Subcutaneous adipose tissue (tissue), 4 donors: ENCODE measurements around the gene STAG1. TPM values are rescaled to one million over a fixed set of nuclear protein-coding genes. Genes with fewer than 3 reads are reported as not detected.

Source experiments
- total RNA-seq, 4 donors: library from RNA; depleted of rRNA; stranded (reverse); fragments of >200 nt; gene quantifications; one replicate each; pipeline ENCODE4 v1.1.0, GENCODE V29; 2016
- TF ChIP-seq, protein P1 (sequence below): fragments of 450-650 bp; IDR thresholded peaks from one replicate; pipeline ENCODE4 v1.5.1; 2016; ENCODE audit warnings: low read depth, mild to moderate bottlenecking, control low read depth, antibody characterized with exemption, moderate library complexity

STAG1 gene
- 10 to 100 TPM; 40.9 to 69.0 (median 54.0) TPM for total RNA-seq

DNA sequence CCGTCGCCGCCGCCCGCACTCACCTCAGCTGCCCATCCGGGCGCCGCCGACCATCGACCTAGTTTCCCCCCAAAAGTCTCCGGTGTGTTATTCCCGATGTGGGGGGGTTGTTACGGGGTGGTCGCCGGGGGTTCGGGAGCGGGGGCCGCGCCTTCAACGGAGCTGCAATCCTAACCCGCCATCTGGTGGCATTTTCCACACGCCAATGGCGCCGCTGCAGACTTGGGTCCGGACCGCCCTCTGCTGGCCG is at the start of gene STAG1:
TSS of gene STAG1 (minus strand) at position 207 of the 250 bp plus-strand sequence. CDS start 121,480 bp downstream, outside the sequence.
- TF ChIP-seq, protein P1, sequence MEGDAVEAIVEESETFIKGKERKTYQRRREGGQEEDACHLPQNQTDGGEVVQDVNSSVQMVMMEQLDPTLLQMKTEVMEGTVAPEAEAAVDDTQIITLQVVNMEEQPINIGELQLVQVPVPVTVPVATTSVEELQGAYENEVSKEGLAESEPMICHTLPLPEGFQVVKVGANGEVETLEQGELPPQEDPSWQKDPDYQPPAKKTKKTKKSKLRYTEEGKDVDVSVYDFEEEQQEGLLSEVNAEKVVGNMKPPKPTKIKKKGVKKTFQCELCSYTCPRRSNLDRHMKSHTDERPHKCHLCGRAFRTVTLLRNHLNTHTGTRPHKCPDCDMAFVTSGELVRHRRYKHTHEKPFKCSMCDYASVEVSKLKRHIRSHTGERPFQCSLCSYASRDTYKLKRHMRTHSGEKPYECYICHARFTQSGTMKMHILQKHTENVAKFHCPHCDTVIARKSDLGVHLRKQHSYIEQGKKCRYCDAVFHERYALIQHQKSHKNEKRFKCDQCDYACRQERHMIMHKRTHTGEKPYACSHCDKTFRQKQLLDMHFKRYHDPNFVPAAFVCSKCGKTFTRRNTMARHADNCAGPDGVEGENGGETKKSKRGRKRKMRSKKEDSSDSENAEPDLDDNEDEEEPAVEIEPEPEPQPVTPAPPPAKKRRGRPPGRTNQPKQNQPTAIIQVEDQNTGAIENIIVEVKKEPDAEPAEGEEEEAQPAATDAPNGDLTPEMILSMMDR, result no peak

- TF ChIP-seq, protein P1, result no peak
Observed at GRCh38 chr3:136792556-136793330, 40.6 kb upstream of the STAG1 start.

GRCh38 chr3:136790786-136791185 is 38.6 kb upstream of the STAG1 start:
- TF ChIP-seq, protein P1, result no peak

DNA sequence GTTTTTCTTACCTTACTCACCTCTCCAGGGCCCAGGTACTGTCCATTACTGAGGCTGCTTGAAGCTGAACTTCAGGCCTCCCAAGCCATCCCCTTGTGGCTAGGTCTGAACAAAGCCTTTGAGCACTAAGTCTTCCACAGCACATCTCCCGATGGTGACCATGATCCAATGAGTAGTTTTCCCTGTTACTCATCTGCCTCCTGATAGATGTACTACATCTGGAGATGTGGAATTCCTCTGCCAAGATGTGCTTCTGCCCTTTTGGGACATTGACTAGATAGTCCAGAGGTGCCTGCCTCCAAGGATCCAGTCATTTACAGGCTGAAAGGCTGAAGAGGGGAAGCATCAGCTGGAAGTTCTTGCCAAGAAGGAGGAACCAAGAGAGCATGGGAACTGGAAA is 37.8 kb upstream of the STAG1 start:
- TF ChIP-seq, protein P1, result no peak

GRCh38 chr3:136788154-136788553 is 36.0 kb upstream of the STAG1 start:
- TF ChIP-seq, protein P1, result no peak

DNA sequence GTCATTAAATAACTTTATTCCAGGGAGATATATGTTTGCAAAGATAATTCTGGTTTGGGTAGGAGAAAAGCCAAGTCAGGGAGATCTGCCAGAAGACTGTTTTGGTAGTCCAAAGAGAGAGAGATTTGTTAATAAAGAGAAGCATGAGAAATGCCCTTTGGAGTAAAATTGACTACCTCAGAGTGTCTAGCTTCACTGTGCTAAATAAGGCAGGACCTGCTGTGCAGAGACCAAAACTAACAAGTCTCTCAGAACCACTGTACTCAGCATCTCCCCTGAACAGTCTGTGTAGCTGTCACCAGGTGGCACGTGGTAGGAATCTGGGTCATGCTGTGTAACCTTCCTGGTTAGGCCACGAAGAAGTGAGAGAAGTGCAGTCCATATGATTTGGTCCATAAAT is 35.2 kb upstream of the STAG1 start:
- TF ChIP-seq, protein P1, result no peak

DNA sequence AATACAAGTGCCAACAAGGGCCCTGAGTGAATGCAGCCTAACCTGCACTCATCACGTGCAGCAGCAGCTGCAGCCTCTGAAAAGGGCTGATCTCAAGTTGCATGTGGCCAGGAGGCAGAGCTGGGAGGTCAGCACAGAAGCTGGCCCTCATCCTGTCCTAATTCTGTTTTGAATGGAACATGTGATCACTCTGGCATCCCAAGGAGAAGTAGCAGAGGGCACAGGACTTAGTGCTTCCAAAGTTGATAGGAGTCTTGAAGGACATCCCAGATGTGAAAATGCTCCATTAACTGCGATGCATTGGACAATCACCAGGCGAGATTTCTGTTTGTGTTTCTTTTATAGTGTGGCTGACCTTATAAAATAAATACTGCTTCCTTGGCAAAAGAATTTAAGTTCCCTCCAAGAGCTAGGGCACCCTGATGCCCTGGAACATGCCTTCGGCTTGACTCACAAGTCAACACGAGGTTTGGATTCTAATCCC is 31.6 kb upstream of the STAG1 start:
- TF ChIP-seq, protein P1, result no peak
